GM18520 (cell line): ENCODE data around the gene TMEM235.

Experiments
- ATAC-seq: cut with Tn5 transposase; IDR thresholded peaks from one replicate; pipeline ENCODE4 v1.9.1; 2021; ENCODE audit not compliant: unreplicated experiment

Gene TMEM235

GRCh38 chr17:78271419-78272170, 40.2 kb downstream of the TMEM235 start:
- no peak for ATAC-seq

DNA sequence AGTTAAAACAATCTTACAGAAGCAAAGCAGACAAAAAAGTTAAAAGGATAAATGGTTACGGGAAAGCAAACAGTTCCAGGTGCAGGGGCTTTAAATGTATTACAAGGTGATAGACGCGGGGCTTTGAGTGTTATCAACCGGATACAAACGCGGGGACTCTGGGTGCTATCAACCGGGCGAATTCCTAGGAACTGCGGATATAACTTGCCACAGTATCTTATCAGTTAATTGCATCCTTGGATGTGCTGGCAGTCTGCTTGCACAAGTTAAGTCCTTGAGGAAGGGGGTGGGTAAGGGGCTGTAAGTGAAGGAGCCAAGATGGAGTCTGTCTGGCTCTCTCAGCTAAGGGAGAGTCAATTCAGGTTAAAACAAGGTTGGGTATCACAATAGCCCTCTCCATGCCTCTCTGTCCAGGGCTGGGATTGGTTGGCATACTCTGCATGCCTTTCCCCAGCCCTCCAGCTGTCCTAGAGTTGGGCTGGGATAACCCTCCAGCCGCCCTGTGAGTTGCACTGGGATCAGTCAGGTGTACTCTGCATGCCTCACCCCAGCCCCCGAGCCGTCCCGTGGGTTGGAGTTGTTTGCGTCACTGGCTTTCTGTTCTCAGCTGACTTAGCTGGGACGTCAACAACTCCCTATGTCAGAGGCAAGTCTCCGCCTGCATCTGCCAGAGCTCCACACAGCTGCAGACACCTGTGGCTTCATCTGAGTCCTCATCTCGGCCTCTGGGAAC, 40.9 kb downstream of the TMEM235 start:
- ATAC-seq: no peak

GRCh38 chr17:78272914-78273258, 41.5 kb downstream of the TMEM235 start:
- ATAC-seq: no peak

GRCh38 chr17:78273813-78274212, 42.4 kb downstream of the TMEM235 start:
- ATAC-seq: no peak

- ATAC-seq: no peak
Observed at GRCh38 chr17:78275355-78275754, 43.9 kb downstream of the TMEM235 start.

DNA sequence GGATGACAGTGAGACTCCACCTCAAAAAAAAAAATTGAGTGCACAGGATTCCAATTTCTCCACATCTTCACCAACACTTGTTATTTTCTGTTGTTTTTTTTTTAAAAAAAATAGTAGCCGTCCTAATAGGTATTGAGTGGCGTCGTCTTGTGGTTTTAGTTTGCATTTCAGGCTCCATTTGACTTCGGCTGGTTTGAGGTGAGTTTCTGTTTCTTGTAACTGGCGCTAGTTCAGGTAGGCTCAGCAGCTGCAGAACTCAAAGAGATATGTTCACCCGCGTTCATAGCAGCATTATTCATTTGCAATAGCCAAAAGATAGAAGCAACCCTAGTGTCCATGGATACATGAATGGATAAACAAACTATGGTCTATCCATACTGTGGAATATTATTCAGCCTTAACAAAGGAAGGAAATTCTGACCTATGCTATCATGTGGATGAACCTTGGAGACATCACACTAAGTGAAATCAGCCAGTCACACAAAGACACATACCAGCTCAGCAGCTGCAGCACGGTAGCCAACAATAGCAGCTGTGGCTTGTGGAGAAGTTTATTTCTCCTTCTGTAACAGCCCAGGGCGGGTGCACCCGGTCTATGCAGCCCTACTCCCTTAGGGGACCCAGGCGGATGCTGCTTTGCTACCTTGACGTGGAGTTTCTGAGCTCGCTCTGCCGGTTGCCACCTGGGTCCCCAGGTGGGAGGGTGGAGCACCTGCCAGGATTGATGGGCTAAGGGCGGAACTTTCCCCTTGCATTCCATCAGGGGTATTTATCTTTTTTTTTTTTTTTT, 44.9 kb downstream of the TMEM235 start:
- no peak for ATAC-seq

DNA sequence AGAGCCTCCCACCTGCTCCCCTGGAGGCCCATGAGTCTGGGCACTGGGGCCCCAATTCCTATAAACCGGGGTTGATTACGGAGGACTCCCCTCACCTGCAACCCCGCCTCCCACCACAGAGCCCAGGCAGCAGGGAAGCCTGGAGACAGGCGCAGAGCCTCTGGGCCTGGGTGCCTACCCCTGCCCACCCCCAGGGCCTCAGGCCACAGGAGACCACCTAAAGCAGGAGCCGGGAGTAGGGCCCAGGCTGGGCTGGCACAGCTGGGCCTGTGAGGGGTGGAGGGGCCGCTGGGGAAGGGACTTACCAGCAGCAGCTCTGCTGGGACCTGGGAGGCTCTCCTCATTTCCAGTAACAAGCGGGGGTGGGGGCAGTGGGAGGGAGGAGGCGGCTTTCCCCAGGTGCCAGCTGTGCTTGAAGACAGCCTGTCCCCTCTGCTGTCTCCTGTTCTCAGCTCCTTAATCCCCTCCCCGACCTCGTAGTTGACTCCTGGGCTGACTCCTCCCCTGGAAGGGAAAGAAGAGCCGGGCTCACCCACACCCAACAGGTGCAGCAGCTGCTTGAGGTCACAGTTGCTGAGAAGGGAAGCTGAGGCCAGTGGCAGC, 46.8 kb downstream of the TMEM235 start:
- no peak for ATAC-seq

- ATAC-seq: no peak
Observed at GRCh38 chr17:78279360-78279990, 48.0 kb downstream of the TMEM235 start.

- no peak for ATAC-seq
Observed at GRCh38 chr17:78281249-78281845, 49.9 kb downstream of the TMEM235 start.

DNA sequence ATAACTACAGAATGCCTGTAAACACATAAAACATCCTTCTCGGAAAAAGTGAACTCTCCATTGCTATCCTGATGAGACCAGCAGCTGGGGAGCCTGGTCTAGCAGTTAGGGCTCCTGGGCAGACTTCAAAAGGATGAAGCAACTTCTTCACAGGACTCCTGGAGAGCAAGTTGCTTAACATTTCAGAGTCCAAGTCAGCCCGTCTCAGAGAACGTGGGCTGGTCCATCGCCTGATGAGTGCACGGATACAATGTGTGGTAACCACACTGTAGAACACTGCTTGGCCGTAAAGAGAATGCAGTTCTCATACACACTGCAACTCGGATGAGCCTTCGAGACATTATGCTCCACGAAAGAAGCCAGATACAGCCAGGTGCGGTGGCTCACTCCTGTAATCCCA, 52.7 kb downstream of the TMEM235 start:
- ATAC-seq: no peak

GRCh38 chr17:78289004-78289403, 57.6 kb downstream of the TMEM235 start:
- ATAC-seq: no peak

- no peak for ATAC-seq
Observed at GRCh38 chr17:78289802-78290363, 58.5 kb downstream of the TMEM235 start.
